Ishikawa (cell line): ENCODE results near the gene RNU4-1.

Experiments used
- CEBPB ChIP-seq: IDR thresholded peaks from 2 replicates; pipeline ENCODE4 v1.6.1; 2012
- CREB1 ChIP-seq: IDR thresholded peaks from 2 replicates; pipeline ENCODE4 v1.6.1; 2012; ENCODE audit warnings: low read depth
- EGR1 ChIP-seq: IDR thresholded peaks from 2 replicates; pipeline ENCODE4 v1.6.1; 2012
- EP300 ChIP-seq: IDR thresholded peaks from 2 replicates; pipeline ENCODE4 v1.6.1; 2012; ENCODE audit warnings: borderline replicate concordance
- FOXM1 ChIP-seq: IDR thresholded peaks from 2 replicates; pipeline ENCODE4 v1.6.1; 2012; ENCODE audit warnings: low read depth, borderline replicate concordance
- MAX ChIP-seq: IDR thresholded peaks from 2 replicates; pipeline ENCODE4 v1.6.1; 2012
- NFIC ChIP-seq: IDR thresholded peaks from 2 replicates; pipeline ENCODE4 v1.6.1; 2012
- RAD21 ChIP-seq: IDR thresholded peaks from 2 replicates; pipeline ENCODE4 v1.6.1; 2012; ENCODE audit warnings: low read depth
- REST ChIP-seq: IDR thresholded peaks from 2 replicates; pipeline ENCODE4 v1.6.1; 2012; ENCODE audit warnings: low read depth, mild to moderate bottlenecking
- TAF1 ChIP-seq: IDR thresholded peaks from 2 replicates; pipeline ENCODE4 v1.6.1; 2012; ENCODE audit warnings: low read depth, mild to moderate bottlenecking
- TCF12 ChIP-seq: IDR thresholded peaks from 2 replicates; pipeline ENCODE4 v1.6.1; 2012; ENCODE audit warnings: low read depth
- TEAD4 ChIP-seq: IDR thresholded peaks from 2 replicates; pipeline ENCODE4 v1.6.1; 2012
- USF1 ChIP-seq: IDR thresholded peaks from 2 replicates; pipeline ENCODE4 v1.6.1; 2012
- YY1 ChIP-seq: IDR thresholded peaks from 2 replicates; pipeline ENCODE4 v1.6.1; 2012; ENCODE audit warnings: low read depth
- ZBTB7A ChIP-seq: IDR thresholded peaks from 2 replicates; pipeline ENCODE4 v1.6.1; 2012; ENCODE audit warnings: low read depth

RNU4-1 gene

GRCh38 chr12:120292661-120293531 is at the start of gene RNU4-1:
RNU4-1 (minus strand) TSS chr12:120293237.
- TF ChIP-seq RAD21, result peak; percentile 1; the same call in 1 of the 2 replicates
- TF ChIP-seq TAF1, result peak; percentile 45; the same call in 1 of the 2 replicates
- TF ChIP-seq EP300, result peak; percentile 76
- TF ChIP-seq FOXM1, result peak; percentile 77
- peak; percentile 68 for TF ChIP-seq CEBPB
- TF ChIP-seq YY1, result peak; percentile 60
- TF ChIP-seq NFIC, result peak; percentile 67; the same call in 1 of the 2 replicates
- TF ChIP-seq REST, result no peak
- peak; percentile 60; the same call in 1 of the 2 replicates for TF ChIP-seq TEAD4
- TF ChIP-seq TCF12, result peak; percentile 86
- 0 out of 2 replicates have a peak, but pooled peaks have one; percentile 2 for TF ChIP-seq USF1
- peak; percentile 61 for TF ChIP-seq MAX
- no peak; the same call in 1 of the 2 replicates for TF ChIP-seq CREB1
- TF ChIP-seq ZBTB7A, result no peak
- peak; percentile 72; the same call in 1 of the 2 replicates for TF ChIP-seq EGR1

GRCh38 chr12:120342175-120343038 is 49.4 kb upstream of the RNU4-1 start:
- no peak for TF ChIP-seq YY1
- no peak for TF ChIP-seq CEBPB

GRCh38 chr12:120339256-120339655 is 46.2 kb upstream of the RNU4-1 start:
- TF ChIP-seq MAX (no peak), TCF12 (no peak), USF1 (no peak), CREB1 (no peak), CEBPB (no peak), EP300 (no peak), FOXM1 (no peak), REST (no peak)

- TF ChIP-seq CEBPB, result no peak
- no peak for TF ChIP-seq EGR1
Measured at GRCh38 chr12:120337730-120338129, 44.7 kb upstream of the RNU4-1 start.

GRCh38 chr12:120336392-120336791 is 43.4 kb upstream of the RNU4-1 start:
- 0 out of 2 replicates have a peak, but pooled peaks have one; percentile 4 for TF ChIP-seq USF1

GRCh38 chr12:120335447-120335846 is 42.4 kb upstream of the RNU4-1 start:
- TF ChIP-seq RAD21, result peak; percentile 67
